HepG2 (cell line): ENCODE measurements around the gene SDC4. TPM values are rescaled to one million over a fixed set of nuclear protein-coding genes. Genes with fewer than 3 reads are reported as not detected.
A peak's percentile ranks its signal among the peaks of the same experiment; 100 is the strongest.

Experiments
- ASH2L ChIP-seq: fragments of 300-600, 200-600 bp; sonication (generic); IDR thresholded peaks from 2 replicates; pipeline ENCODE4 v1.7.0; 2017; ENCODE audit warnings: low read depth, mild to moderate bottlenecking, moderate library complexity, mixed read lengths, low read length; ENCODE audit not compliant: insufficient read length
- FLYWCH1 ChIP-seq: sonication (generic); formaldehyde crosslinking; IDR thresholded peaks from 2 replicates; pipeline ENCODE4 v1.8.1; 2023; ENCODE audit warnings: mild to moderate bottlenecking, missing genetic modification reagents
- FOXP1 ChIP-seq, 2 experiments: fragments of 450-650 bp in 1 of 2; IDR thresholded peaks; 2 replicates each; pipeline ENCODE4 v1.6.1; 2017 to 2018; ENCODE audit warnings: antibody characterized with exemption in 1 of 2
- GMEB2 ChIP-seq: IDR thresholded peaks from 2 replicates; pipeline ENCODE4 v1.6.1; 2016; ENCODE audit warnings: missing biosample characterization, missing genetic modification reagents, low read depth
- HDAC2 ChIP-seq: sonication (generic); formaldehyde crosslinking; IDR thresholded peaks from 2 replicates; pipeline ENCODE4 v1.4.0; 2020; ENCODE audit warnings: missing genetic modification reagents
- HOXA5 ChIP-seq: sonication (generic); formaldehyde crosslinking; IDR thresholded peaks from 2 replicates; pipeline ENCODE4 v1.4.0; 2020; ENCODE audit warnings: missing genetic modification reagents
- JUN ChIP-seq: sonication (generic); formaldehyde crosslinking; IDR thresholded peaks from 2 replicates; pipeline ENCODE4 v1.4.0; 2020; ENCODE audit warnings: mild to moderate bottlenecking, missing genetic modification reagents
- MXD3 ChIP-seq: IDR thresholded peaks from 2 replicates; pipeline ENCODE4 v1.6.1; 2016; ENCODE audit warnings: mild to moderate bottlenecking, missing biosample characterization, missing genetic modification reagents
- PCBP1 ChIP-seq: fragments of 200-400 bp; formaldehyde crosslinking; IDR thresholded peaks from 2 replicates; pipeline ENCODE4 v1.6.1; 2017; ENCODE audit warnings: mild to moderate bottlenecking, low read depth, low read length, borderline replicate concordance
- PPARG ChIP-seq: conservative IDR thresholded peaks from 2 replicates; pipeline ENCODE4 v1.6.1; 2016; ENCODE audit warnings: missing biosample characterization, missing genetic modification reagents
- RAD21 ChIP-seq: fragments of 450-650 bp; formaldehyde crosslinking; IDR thresholded peaks from 2 replicates; pipeline ENCODE4 v1.5.0; 2020; ENCODE audit warnings: mild to moderate bottlenecking
- RFX1 ChIP-seq: fragments of 450-650 bp; IDR thresholded peaks from 2 replicates; pipeline ENCODE4 v1.6.1; 2017
- SKIL ChIP-seq: sonication (generic); formaldehyde crosslinking; IDR thresholded peaks from 2 replicates; pipeline ENCODE4 v1.8.0; 2022; ENCODE audit warnings: missing genetic modification reagents, mild to moderate bottlenecking, moderate library complexity, borderline replicate concordance
- ZMYM3 ChIP-seq: sonication (generic); formaldehyde crosslinking; IDR thresholded peaks from 2 replicates; pipeline ENCODE4 v1.5.1; 2020; ENCODE audit warnings: mild to moderate bottlenecking, missing genetic modification reagents
- ZNF138 ChIP-seq: sonication (generic); formaldehyde crosslinking; IDR thresholded peaks from 2 replicates; pipeline ENCODE4 v1.5.0; 2020; ENCODE audit warnings: mild to moderate bottlenecking, low read depth, missing genetic modification reagents
- ZNF382 ChIP-seq: sonication (generic); formaldehyde crosslinking; IDR thresholded peaks from 2 replicates; pipeline ENCODE4 v1.5.0; 2020; ENCODE audit warnings: missing genetic modification reagents, mild to moderate bottlenecking, borderline replicate concordance
- ZNF430 ChIP-seq: sonication (generic); formaldehyde crosslinking; IDR thresholded peaks from 2 replicates; pipeline ENCODE4 v1.9.0; 2021; ENCODE audit warnings: mild to moderate bottlenecking, missing genetic modification reagents
- ZNF576 ChIP-seq: sonication (generic); formaldehyde crosslinking; IDR thresholded peaks from 2 replicates; pipeline ENCODE4 v1.4.0; 2020; ENCODE audit warnings: mild to moderate bottlenecking, missing genetic modification reagents
- ZNF629 ChIP-seq: sonication (generic); formaldehyde crosslinking; conservative IDR thresholded peaks from 2 replicates; pipeline ENCODE4 v1.5.0; 2020; ENCODE audit warnings: missing genetic modification reagents
- ZNF644 ChIP-seq: IDR thresholded peaks from 2 replicates; pipeline ENCODE4 v1.6.1; 2016; ENCODE audit warnings: low read depth
- ZSCAN31 ChIP-seq: sonication (generic); formaldehyde crosslinking; IDR thresholded peaks from 2 replicates; pipeline ENCODE4 v1.5.0; 2020; ENCODE audit warnings: low read depth, mild to moderate bottlenecking, missing genetic modification reagents
- polyA plus RNA-seq, 8 experiments: library from polyadenylated mRNA; depleted of rRNA in 3 of 8; stranded (reverse) in 7 of 8; unstranded in 1 of 8; fragments of >200 nt; fragmentation: Illumina TruSeq in 4 of 8; extraction: Trizol in 4 of 8; gene quantifications; 2 replicates each; pipeline versions ENCODE4 v1.2.1 to v1.2.3, GENCODE V29; 2011 to 2016; ENCODE audit warnings: low read depth in 4 of 8, missing spikeins in 1 of 8, mixed read lengths in 1 of 8; ENCODE audit not compliant: insufficient read depth in 1 of 8
- total RNA-seq, 5 experiments: library from RNA; depleted of rRNA; stranded (reverse); fragments of >200 nt; fragmentation: Illumina TruSeq; extraction: Trizol; gene quantifications; 2 replicates each; pipeline ENCODE4 v1.2.3, GENCODE V29; 2016; ENCODE audit warnings: low read depth in 1 of 5
- TF ChIP-seq, protein P1 (sequence below): sonication (generic); formaldehyde crosslinking; IDR thresholded peaks from 2 replicates; pipeline ENCODE4 v1.4.0; 2020; ENCODE audit warnings: mild to moderate bottlenecking, missing genetic modification reagents
- TF ChIP-seq, protein P2 (sequence below): sonication (generic); formaldehyde crosslinking; IDR thresholded peaks from 2 replicates; pipeline ENCODE4 v1.5.1; 2020; ENCODE audit warnings: mild to moderate bottlenecking, missing genetic modification reagents, borderline replicate concordance

Gene SDC4
- total and polyA plus RNA-seq, 2 of the 13 experiments (the other 11 are each of a cell fraction or from before 2014, with no cell fraction given): 49.0 to 65.1 TPM

GRCh38 chr20:45340236-45340847 lies 7.9 kb downstream of the SDC4 start (continued):
- TF ChIP-seq FOXP1 (IDR thresholded peaks at IDR 0.05): peak; percentile 69; the same call in 1 of the 2 replicates
- TF ChIP-seq FOXP1 (CRISPR knock-in tag; IDR thresholded peaks at IDR 0.05): peak; percentile 95
- peak; percentile 84 for TF ChIP-seq SKIL (CRISPR knock-in tag)
- TF ChIP-seq ZNF138 (CRISPR knock-in tag): 0 out of 2 replicates have a peak, but pooled peaks have one; percentile 65
- TF ChIP-seq, protein P1, sequence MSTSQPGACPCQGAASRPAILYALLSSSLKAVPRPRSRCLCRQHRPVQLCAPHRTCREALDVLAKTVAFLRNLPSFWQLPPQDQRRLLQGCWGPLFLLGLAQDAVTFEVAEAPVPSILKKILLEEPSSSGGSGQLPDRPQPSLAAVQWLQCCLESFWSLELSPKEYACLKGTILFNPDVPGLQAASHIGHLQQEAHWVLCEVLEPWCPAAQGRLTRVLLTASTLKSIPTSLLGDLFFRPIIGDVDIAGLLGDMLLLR (CRISPR knock-in tag): no peak
- TF ChIP-seq, protein P2, sequence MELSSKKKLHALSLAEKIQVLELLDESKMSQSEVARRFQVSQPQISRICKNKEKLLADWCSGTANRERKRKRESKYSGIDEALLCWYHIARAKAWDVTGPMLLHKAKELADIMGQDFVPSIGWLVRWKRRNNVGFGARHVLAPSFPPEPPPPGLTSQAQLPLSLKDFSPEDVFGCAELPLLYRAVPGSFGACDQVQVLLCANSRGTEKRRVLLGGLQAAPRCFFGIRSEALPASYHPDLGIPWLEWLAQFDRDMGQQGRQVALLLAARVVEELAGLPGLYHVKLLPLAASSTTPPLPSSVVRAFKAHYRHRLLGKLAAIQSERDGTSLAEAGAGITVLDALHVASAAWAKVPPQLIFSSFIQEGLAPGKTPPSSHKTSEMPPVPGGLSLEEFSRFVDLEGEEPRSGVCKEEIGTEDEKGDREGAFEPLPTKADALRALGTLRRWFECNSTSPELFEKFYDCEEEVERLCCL (CRISPR knock-in tag): peak; percentile 84; the same call in 1 of the 2 replicates
- 0 out of 2 replicates have a peak, but pooled peaks have one; percentile 78 for TF ChIP-seq ZNF430
- no peak for TF ChIP-seq PCBP1
- peak; percentile 100 for TF ChIP-seq ZNF629
- peak; percentile 70 for TF ChIP-seq HDAC2 (CRISPR knock-in tag)
- 0 out of 2 replicates have a peak, but pooled peaks have one; percentile 64 for TF ChIP-seq HOXA5 (CRISPR knock-in tag)
- no peak for TF ChIP-seq MXD3 (CRISPR knock-in tag)
- TF ChIP-seq ZMYM3: peak; percentile 100
- peak; percentile 64; the same call in 1 of the 2 replicates for TF ChIP-seq RFX1
- no peak for TF ChIP-seq FLYWCH1
- TF ChIP-seq PPARG (CRISPR knock-in tag): peak; percentile 87
- peak; percentile 77; the same call in 1 of the 2 replicates for TF ChIP-seq JUN (CRISPR knock-in tag)
- TF ChIP-seq ZNF382 (CRISPR knock-in tag): no peak
- 0 out of 2 replicates have a peak, but pooled peaks have one; percentile 61 for TF ChIP-seq ZSCAN31
- no peak for TF ChIP-seq GMEB2 (CRISPR knock-in tag)
- TF ChIP-seq ZNF644 (CRISPR knock-in tag): peak; percentile 39; the same call in 1 of the 2 replicates
- peak; percentile 18 for TF ChIP-seq ASH2L
- TF ChIP-seq RAD21 (CRISPR knock-in tag): 0 out of 2 replicates have a peak, but pooled peaks have one; percentile 10
- 0 out of 2 replicates have a peak, but pooled peaks have one; percentile 17 for TF ChIP-seq ZNF576 (CRISPR knock-in tag)
